GM21786 (cell line): ENCODE measurements around the gene CAMKV.
"Not testable (repeated sequence)": the region's sequence is repeated elsewhere in the genome, so short reads cannot be mapped to it uniquely, and the experiment has no call there.

Source experiments
- ATAC-seq: cut with Tn5 transposase; IDR thresholded peaks from one replicate; pipeline ENCODE4 v1.9.1; 2021; ENCODE audit not compliant: unreplicated experiment

CAMKV gene, protein sequence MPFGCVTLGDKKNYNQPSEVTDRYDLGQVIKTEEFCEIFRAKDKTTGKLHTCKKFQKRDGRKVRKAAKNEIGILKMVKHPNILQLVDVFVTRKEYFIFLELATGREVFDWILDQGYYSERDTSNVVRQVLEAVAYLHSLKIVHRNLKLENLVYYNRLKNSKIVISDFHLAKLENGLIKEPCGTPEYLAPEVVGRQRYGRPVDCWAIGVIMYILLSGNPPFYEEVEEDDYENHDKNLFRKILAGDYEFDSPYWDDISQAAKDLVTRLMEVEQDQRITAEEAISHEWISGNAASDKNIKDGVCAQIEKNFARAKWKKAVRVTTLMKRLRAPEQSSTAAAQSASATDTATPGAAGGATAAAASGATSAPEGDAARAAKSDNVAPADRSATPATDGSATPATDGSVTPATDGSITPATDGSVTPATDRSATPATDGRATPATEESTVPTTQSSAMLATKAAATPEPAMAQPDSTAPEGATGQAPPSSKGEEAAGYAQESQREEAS

DNA sequence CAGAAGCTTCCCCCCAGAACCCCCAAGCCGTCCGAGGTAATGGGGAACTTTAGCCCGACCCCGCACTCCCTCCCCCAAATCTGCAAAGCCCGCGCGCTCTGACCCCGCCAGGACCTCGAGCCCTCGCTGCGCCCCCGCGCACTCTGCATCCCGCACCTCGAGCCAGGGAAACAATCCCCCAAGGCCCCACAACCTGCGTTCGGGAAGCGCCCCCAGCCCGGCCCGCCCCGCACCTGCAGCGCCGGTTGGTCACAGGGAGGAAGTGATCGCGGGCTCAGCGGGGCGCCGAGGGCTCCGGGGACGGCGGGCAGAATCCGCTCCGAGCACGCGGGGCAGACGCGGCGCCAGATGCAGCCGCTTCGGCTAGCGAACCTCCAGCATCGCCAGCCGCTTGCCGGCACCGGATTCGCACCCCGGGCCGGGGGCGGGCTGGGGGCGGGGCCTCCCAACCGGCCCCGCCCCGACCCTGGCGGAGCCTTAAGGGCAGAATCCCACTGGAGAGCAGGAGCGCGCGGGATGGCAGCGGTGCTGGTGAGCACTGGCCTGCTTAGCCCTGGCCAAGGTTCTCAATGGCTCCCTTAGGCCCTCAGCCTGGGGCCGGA lies at the start of gene CAMKV:
TSS of gene CAMKV (minus strand) at position 382 of the 602 bp plus-strand sequence. CDS start 7,518 bp downstream, outside the sequence.
- ATAC-seq, result no peak

DNA sequence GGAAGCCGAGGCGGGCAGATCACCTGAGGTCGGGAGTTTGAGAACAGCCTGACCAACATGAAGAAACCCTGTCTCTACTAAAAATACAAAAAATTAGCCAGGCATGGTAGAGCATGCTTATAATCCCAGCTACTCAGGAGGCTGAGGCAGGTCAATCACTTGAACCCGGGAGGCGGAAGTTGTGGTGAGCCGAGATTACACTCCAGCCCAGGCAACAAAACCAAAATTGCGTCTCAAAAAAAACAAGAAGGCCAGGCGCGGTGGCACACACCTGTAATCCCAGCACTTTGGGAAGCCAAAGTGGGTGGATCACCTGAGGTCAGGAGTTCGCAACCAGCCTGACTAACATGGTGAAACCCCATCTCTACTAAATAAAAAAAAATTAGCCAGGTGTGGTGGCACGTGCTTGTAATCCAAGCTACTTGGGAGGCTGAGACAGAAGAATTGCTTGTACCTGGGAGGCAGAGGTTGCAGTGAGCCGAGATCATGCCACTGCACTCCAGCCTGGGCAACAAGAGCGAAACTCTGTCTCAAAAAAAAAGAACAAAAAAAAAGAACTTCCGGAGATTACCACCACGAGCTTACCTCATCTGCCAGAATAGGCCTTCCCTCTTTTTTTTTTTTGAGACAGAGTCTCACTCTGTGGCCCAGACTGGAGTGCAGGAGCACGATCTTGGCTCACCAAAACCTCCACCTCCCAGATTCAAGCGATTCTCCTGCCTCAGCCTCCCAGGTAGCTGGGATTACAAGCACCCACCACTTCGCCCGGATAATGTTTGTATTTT lies 48.3 kb upstream of the CAMKV start:
- not testable (repeated sequence) for ATAC-seq

DNA sequence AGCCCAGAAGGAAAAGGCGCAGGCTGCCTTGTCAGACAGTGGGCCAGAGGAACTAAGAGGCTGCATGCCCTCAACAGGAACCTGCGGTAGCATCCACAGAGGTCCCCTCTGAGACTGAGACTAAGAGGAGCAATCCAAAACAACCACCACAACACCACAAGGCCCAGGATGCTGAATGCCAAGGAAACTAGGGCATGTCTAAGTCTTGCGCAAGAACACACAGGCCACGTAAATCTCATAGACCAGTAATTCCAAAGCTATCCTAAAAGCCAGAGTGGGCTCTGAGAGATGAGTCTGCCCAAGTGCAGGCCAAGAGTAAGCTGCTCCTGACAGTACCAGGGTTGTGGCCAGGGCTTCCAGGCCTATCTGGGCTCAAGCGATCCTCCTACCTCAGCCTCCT lies 47.0 kb upstream of the CAMKV start:
- ATAC-seq, result no peak

DNA sequence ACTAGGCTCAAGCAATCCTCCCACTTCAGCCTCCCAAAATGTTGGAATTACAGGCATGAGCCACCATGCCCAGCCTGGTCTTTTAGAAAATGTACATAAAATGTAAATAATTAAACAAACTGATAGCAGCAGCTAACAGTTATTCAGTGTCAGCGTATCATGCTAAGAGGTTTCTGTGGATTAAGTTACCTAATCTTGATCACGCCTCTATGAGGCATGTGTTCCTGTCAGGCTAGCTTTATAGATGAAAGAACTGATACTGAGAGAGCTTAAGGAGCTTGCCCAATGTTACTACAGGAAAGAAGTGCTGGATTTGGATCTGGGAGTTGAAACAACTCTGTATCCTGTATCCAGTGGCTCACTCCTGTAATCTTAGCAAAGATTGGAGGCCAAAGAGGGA lies 45.2 kb upstream of the CAMKV start:
- ATAC-seq, result no peak

DNA sequence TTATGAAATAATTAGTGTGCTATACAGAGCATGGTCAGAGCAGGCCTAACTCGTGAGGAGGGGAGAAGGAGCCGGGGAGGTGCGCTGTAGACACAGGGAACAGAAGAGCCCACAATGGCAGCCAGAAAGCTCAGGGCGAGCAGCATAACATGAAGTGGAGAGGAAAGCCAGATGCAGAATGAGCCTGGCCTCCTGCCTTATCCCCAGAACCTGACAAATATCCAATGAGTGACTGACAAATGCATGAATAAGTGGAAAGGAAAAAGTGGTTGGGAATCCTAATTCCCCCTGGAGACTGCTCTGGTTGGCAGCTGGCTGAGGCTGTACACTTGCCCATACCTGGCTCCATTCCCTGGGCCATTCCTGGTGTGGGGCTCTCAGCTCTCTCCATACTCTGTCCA lies 43.2 kb upstream of the CAMKV start:
- ATAC-seq, result no peak

DNA sequence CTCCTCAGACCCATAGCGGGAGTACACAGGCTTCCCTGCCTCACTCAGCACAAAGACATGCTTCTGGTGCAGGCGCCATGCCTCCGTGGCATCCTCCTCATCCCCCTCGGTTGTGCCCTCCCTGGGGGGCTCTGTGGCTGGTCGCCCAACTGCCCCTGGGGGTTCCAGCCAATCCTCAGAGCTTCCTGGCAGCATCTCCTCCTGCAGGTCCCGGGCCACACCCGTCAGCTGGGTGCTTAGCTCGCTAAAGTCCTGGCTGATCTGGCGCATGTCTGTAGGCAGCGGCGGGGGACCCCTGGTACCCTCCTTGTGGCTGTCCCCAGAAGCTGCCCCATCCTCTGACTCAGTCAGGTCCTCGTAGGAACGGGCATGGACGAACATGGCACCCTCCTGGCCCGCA lies 41.9 kb upstream of the CAMKV start:
- ATAC-seq, result no peak

DNA sequence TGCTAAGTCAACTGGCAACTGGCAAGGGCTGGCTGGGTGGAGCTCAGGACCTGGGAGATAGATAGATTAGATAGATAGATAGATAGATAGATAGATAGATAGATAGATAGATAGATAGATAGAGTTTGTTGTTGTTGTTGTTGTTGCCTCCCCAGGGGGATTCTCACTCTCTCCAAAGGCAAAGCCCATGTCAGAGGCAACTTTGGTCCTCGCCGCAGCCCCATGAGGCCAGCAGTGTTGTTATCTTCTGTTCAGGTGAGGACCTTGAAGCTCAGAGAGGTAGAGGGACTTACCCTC lies 41.4 kb upstream of the CAMKV start:
- ATAC-seq, result no peak

DNA sequence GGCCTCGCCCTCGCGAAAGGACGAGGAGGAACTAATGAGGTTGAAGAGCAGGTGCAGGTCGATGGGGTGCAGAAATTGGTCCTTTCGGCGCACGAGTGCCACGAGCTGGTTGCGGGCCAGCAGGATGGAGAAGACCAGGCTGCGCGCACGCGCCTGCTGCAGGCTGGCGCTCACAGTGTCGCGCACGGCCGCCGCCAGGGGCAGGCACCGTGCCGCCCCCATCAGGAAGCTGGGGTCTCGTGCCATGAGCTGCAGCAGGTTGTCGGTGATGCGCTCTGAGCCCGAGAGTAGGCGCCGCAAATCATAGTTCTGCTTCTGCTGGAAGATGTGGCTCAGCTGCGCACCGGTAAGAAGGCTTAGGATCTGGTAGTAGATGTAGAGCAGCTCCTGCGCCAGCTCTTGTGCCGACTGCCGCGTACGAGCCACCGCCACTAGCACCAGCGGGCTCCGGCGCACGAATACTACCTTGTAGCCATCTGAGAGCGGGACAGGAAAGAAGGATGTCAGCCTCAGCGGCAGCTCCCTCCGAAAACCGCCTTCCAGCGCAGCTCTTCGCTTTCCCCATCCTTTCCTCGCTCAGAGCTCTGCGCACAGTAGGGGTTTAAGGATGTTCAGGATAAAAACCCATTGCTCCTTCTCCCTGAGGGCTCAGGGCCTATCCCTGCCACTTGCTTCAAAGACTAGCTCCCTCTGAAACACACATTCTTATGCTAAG lies 40.9 kb upstream of the CAMKV start:
- ATAC-seq, result no peak

DNA sequence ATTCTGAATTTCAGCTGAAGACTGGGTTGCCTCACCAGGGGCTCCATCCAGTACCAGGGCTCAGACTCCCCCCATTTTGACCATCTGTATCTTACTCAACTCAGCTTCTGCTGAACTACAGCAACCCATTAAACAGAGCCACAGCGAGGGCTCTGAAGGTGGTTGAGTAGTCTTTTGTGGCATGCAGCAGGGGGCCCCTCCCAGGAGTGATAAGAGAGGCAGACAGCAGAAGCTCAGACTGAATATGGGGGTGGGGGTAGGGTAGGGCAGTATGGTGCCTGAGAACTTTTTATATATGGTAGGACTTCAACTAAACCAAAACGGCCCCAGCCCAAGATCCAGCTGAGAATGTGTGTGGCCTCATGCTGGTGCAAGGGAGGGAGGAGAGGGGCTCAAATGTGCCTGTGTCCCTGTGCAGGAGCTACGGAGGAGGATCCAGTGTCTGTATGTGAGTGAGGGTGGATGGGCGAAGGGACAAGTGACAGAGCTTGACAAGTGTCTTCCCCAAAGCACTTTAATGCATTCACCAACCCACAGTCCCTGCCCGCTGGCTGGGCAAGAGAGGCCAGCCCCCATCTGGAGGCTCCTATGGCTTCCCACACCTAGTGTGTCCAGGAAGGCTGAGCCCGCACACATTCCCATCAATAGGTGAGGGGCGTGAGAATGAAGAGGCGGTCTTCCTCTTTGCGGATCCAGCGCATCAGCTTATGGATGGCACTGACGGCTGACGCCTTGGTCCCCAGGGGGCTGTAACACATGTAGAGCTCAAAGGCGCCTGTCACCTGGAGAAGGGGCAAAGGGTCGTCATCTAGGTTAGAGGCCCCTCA lies 38.9 kb upstream of the CAMKV start:
- ATAC-seq, result no peak

DNA sequence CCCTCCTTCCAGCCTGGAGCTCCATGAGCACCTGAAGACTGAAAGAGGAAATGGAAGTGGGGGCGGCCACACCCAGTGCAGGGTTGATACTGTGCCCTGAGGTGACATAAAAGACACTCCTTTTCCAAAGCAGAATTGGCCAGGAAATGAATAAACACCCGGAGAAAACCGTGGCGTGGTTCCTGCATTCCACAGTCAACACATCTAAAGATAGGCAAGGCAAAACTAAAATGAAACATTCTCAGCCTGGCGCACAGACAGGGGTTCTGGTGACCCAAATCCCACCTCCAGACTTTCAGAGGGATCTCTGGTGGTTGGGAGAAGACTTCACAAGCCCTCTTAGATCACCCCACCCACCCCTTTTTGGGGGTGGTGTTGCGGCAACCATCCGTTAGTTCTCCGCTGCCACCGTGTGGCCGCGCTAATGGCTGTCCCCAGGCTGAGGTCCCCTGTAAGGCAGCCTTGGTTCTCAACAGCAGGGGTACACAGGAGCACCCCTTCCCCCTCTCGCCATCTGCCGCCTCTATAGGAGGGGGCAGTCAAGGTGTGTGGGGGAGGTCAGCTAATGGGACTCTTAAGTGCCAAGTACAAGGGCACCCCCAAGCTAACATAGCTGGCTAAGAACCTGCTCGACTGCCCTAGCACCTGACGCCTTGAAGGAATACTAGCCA lies 36.5 kb upstream of the CAMKV start:
- no peak for ATAC-seq

DNA sequence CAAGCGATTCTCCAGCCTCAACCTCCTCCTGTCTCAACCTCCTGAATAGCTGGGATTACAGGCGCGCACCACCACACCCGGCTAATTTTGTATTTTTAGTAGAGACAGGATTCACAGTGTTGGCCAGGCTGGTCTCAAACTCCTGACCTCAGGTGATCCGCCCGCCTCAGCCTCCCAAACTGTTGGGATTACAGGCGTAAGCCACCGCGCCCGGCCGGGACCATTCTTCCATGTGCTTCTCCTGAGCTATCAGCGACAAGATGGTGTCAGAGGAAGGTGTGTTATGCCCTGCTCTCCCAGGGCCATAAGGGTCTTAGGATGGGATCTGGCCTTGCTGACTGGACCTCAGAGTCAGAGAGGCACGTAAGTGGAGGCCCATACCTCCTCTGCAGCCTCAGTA lies 34.7 kb upstream of the CAMKV start:
- ATAC-seq, result not testable (repeated sequence)

DNA sequence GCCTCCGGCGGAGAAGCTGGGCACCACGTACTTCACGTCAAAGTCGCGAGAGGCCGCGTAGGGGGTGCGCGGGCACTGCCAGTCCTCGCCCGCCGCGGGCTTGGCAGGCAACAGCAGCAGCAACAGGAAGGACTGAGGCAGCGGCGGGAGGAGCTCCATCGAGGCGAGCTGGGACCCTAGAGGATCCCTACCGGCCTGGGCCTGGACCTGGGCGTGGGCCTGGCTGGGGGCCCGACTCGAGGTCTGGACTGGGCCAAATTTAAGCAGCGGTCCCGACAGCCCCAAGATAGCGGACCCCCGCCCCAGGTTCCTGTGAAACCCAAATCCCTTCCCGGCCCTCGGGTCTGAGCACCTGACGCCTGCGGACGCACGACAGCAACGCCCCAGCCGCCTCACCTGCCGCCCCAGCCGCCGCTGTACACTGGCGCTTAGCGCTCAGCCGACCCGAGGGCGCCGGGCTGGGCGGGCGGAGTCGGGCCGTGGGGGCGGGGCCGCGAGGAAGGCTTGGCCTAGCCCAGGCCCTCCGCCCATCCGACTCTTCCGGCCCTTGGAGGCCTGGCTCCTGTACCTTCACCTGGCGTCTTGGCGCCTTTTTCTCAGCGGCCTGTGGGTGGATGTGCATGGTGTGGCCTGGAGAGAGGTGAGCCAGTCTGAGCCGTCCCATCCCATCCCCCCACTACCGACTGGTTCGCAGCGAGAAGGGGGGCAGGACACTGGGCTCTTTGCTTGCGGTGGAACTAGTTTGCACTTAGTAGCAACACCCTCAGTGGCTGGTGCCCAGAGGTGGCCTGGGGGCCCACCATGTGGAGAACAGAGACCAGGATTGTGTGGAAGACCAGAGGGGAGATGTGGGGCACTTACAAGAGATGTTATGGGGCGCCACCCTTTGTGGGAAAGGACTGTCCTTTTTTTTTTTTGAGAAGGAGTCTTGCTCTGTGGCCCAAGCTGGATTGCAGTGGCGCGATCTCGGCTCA lies 34.0 kb upstream of the CAMKV start, which contains the start of gene MST1R:
TSS of gene MST1R (minus strand) at position 423 of the 974 bp plus-strand sequence. CDS start at position 159, 264 bp downstream.
- ATAC-seq, result peak; percentile 64

DNA sequence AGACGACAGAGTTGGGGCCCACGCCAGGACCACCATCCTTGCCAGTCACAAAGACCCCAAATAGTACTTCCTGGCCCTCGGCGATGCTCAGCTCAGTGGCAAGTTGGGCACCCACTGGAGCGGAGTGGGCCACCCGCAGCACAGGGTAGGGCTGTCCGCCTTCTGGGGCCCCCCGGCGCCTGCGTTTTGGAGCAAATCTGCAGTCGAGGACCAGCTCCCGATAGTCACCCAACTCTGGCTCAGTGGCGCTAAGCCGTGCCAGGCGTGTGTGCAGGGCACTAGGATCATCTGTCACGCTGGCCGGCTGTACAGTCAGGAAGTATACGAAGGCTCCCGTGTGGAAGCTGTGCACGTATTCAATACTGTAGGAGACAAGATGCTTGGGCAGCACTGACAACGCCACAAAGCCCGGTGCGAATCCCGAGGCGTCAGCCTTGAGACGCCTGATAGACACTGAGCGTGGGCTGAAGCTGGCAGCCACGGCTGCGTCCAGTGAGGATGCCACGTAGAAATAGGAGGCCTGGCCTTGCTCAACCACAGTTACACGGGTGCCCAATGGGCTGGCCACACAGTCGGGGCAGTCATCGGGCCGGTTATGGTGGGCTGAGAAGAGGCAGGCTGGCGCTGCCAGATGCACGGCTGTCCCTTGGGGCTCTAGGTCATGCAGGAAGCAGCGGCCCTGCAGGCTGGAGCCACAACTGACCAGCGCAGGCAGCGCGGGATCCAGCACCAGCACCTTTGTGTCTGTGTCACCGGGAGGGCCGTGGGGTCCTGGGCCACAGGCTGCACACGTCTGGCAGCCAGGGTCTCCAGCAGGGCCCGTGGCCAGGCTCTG lies 33.0 kb upstream of the CAMKV start:
- ATAC-seq, result no peak

DNA sequence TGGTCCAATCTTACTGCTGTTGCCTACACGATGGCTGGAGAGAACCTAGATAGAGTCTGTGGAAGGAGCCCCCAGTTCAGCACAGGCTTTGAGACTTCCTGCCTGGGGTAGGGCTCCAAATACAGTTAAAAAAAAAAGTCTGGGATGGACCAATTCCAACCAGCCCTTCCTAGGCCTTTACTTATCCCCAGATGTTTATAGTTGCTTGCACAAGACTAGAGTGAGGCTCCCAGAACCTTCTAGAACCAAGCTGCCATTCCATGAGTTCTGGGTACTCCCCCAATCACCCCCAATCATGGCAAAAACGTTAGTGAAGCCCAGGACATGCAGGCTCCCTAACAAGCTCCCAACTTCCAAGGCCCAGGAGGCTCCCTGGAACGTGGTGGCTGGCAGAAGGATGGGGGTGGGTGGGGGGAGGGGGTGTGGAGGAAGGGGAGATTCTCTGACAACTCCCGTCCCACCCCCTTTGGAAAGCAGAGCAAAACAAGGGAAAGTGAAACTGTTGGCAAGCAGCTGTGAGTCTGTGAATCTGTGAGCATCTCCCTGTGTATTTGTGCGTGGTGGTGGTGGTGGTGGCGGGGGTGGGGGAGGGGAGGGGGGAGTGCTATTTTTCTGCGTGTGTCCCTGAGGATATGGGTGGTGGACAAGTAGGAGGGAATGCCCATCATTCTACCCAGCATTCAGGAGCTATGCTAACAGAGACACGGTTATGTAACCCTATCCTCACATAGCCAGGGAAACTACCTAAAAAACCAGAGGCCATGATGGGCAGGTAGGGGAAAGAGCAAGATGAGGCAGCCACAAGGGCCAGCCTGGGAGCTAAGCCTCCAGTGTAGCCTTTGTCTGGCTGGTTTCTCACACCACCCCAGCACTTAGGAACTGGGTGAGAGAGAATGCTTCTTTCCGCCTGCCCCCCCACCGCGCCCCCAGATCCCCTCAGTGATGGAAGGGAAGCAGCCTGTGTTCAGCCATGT lies 31.9 kb upstream of the CAMKV start:
- ATAC-seq, result no peak

DNA sequence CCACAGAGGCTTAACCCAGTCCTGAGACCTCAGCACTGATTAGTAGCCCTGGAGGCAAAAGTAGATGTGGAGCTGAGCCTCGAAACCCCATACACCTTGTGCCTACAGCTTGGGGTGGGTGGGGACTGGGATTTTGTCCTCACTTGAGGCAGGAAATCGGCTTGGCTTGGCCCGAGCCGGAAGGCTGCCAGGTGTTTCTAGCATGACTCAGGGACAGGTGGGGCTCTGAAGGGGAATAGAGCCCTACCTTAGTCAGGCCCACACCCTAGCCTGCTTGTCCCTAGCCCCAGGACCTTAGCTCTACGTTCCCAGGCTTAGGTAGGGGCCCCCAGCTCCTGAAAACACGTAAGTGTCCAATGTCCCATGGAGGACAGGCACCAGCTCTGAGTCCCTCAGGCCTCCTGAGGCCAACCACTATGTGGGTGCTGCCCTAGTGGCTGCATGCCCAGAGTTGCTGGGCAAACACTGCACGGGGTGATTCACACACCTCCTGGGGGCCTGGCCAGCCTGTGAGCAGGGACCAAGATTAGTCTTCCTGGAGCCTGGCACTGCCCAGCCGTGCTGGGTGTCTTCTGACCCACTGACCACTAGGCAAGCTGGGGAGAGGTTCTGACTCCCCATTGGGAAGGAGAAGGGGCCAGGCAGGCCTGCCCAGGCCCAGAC lies 30.9 kb upstream of the CAMKV start:
- no peak for ATAC-seq

DNA sequence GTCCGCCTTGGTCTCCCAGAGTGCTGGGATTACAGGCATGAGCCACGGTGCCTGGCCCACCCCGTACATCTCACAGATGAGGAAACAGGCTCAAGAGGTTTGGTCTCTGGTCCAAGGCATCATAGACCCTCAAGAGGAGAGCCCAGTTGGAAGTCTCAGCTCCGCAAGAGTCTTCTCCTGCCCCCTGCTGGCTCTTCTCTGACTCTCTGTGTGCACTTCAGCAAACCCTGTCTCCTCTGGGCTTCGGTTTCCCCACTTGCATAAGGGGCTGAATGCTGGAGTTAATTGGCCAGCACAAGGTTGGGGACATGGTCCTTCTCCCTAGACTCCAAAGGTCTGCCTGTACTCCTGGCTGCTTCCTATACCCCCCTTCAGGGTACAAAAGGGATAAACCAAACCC lies 30.1 kb upstream of the CAMKV start:
- ATAC-seq, result no peak
